HEK293 (cell line): Measurements from ENCODE around the gene CFAP157.

Experiments
- CTCF ChIA-PET: fragments of 350-600 bp; formaldehyde crosslinking; extraction: SDS; loops from one replicate; lab custom pipeline; 2021; ENCODE audit warnings: antibody characterized with exemption; lab: Yijun Ruan, JAX
- POLR2A ChIA-PET: fragments of 300-600 bp; formaldehyde crosslinking; extraction: SDS; loops from one replicate; lab custom pipeline; 2020; ENCODE audit warnings: antibody characterized with exemption, inconsistent platforms; lab: Yijun Ruan, JAX
- H3K27ac ChIP-seq: fragments of 200-500 bp; sonication (Bioruptor generic); 2 replicates; pipeline ENCODE4 v1.5.1; 2014; ENCODE audit warnings: low read depth, low read length, control low read depth, inconsistent platforms; ENCODE audit errors: extremely low read depth
- H3K36me3 ChIP-seq, 2 experiments: fragments of 200-500 bp in 1 of 2; sonication (Bioruptor generic) in 1 of 2; 1 replicate in 1 of 2; 2 replicates in 1 of 2; pipeline ENCODE4 v1.5.1; 2014 to 2017; ENCODE audit warnings: inconsistent platforms in 2 of 2, low read length in 2 of 2; ENCODE audit not compliant: control insufficient read depth in 2 of 2, insufficient read depth in 1 of 2
- H3K4me1 ChIP-seq: fragments of 200-500 bp; sonication (Bioruptor generic); 2 replicates; pipeline ENCODE4 v1.5.1; 2014; ENCODE audit warnings: mild to moderate bottlenecking, low read length, inconsistent platforms; ENCODE audit not compliant: control insufficient read depth, insufficient read depth
- H3K4me3 ChIP-seq: 2 replicates; pipeline ENCODE4 v1.5.1; 2011; ENCODE audit warnings: low read depth, mild to moderate bottlenecking, control low read depth, low read length, moderate library complexity
- H3K9me3 ChIP-seq: fragments of 200-500 bp; sonication (Bioruptor generic); 2 replicates; pipeline ENCODE4 v1.5.1; 2014; ENCODE audit warnings: low read depth, low read length, inconsistent platforms; ENCODE audit not compliant: control insufficient read depth, insufficient read depth
- EGR2 ChIP-seq: fragments of 450-650 bp; formaldehyde crosslinking; IDR thresholded peaks from 2 replicates; pipeline ENCODE4 v1.5.1; 2016; ENCODE audit warnings: low read depth, missing biosample characterization, missing genetic modification characterization
- GLI2 ChIP-seq: fragments of 450-650 bp; formaldehyde crosslinking; IDR thresholded peaks from 2 replicates; pipeline ENCODE4; 2017; ENCODE audit warnings: missing biosample characterization, missing genetic modification characterization, low read depth, borderline replicate concordance
- KLF1 ChIP-seq: fragments of 450-650 bp; formaldehyde crosslinking; IDR thresholded peaks from 2 replicates; pipeline ENCODE4 v1.5.1; 2016; ENCODE audit warnings: missing biosample characterization, missing genetic modification characterization
- SP7 ChIP-seq: fragments of 450-650 bp; formaldehyde crosslinking; IDR thresholded peaks from 2 replicates; pipeline ENCODE4 v1.5.1; 2016; ENCODE audit warnings: missing biosample characterization, missing genetic modification characterization
- TCF7L2 ChIP-seq: IDR thresholded peaks from 2 replicates; pipeline ENCODE4 v1.6.1; 2011; ENCODE audit warnings: low read depth, mild to moderate bottlenecking, inconsistent platforms, low read length, moderate library complexity, borderline replicate concordance
- ZBTB20 ChIP-seq: fragments of 450-650 bp; formaldehyde crosslinking; IDR thresholded peaks from 2 replicates; pipeline ENCODE4 v1.5.1; 2016; ENCODE audit warnings: missing biosample characterization, missing genetic modification characterization
- ZBTB8A ChIP-seq: fragments of 450-650 bp; formaldehyde crosslinking; IDR thresholded peaks from 2 replicates; pipeline ENCODE4 v1.5.1; 2016; ENCODE audit warnings: missing biosample characterization, missing genetic modification characterization
- ZFHX2 ChIP-seq: fragments of 450-650 bp; formaldehyde crosslinking; conservative IDR thresholded peaks from 2 replicates; pipeline ENCODE4 v1.5.1; 2016; ENCODE audit warnings: missing biosample characterization, missing genetic modification characterization
- ZIC2 ChIP-seq: fragments of 450-650 bp; formaldehyde crosslinking; IDR thresholded peaks from 2 replicates; pipeline ENCODE4 v1.5.1; 2016; ENCODE audit warnings: missing biosample characterization, missing genetic modification characterization
- ZNF138 ChIP-seq: fragments of 450-650 bp; formaldehyde crosslinking; IDR thresholded peaks from 2 replicates; pipeline ENCODE4 v1.5.1; 2016; ENCODE audit warnings: missing biosample characterization, missing genetic modification characterization, borderline replicate concordance
- ZNF292 ChIP-seq: fragments of 450-650 bp; formaldehyde crosslinking; IDR thresholded peaks from 2 replicates; pipeline ENCODE4 v1.5.1; 2016; ENCODE audit warnings: low read depth, missing biosample characterization, missing genetic modification characterization, borderline replicate concordance
- ZNF324 ChIP-seq: fragments of 450-650 bp; formaldehyde crosslinking; IDR thresholded peaks from 2 replicates; pipeline ENCODE4 v1.5.1; 2016; ENCODE audit warnings: missing biosample characterization, missing genetic modification characterization
- ZNF37A ChIP-seq: fragments of 450-650 bp; IDR thresholded peaks from 2 replicates; pipeline ENCODE4 v1.5.1; 2018; ENCODE audit warnings: missing biosample characterization, missing genetic modification characterization
- ZNF561 ChIP-seq: fragments of 450-650 bp; IDR thresholded peaks from 2 replicates; pipeline ENCODE4 v1.5.1; 2018; ENCODE audit warnings: missing biosample characterization, missing genetic modification characterization, borderline replicate concordance
- ZNF626 ChIP-seq: fragments of 450-650 bp; sonication (Bioruptor Pico); formaldehyde crosslinking; IDR thresholded peaks from 2 replicates; pipeline ENCODE4 v1.5.1; 2018; ENCODE audit warnings: missing biosample characterization, missing genetic modification characterization, inconsistent platforms
- ZNF660 ChIP-seq: fragments of 450-650 bp; IDR thresholded peaks from 2 replicates; pipeline ENCODE4 v1.5.1; 2018; ENCODE audit warnings: missing biosample characterization, mild to moderate bottlenecking, missing genetic modification characterization
- ZNF692 ChIP-seq: fragments of 450-650 bp; formaldehyde crosslinking; IDR thresholded peaks from 2 replicates; pipeline ENCODE4 v1.5.1; 2016; ENCODE audit warnings: missing biosample characterization, missing genetic modification characterization
- ZNF830 ChIP-seq: fragments of 450-650 bp; IDR thresholded peaks from 2 replicates; pipeline ENCODE4 v1.5.0; 2018; ENCODE audit warnings: missing biosample characterization, missing genetic modification characterization, low read depth, mild to moderate bottlenecking, moderate library complexity
- TF ChIP-seq, protein P1 (sequence below): fragments of 450-650 bp; IDR thresholded peaks from 2 replicates; pipeline ENCODE4 v1.5.1; 2018; ENCODE audit warnings: missing biosample characterization, missing genetic modification characterization
- TF ChIP-seq, protein P2 (sequence below): fragments of 450-650 bp; formaldehyde crosslinking; IDR thresholded peaks from 2 replicates; pipeline ENCODE4 v1.5.1; 2016; ENCODE audit warnings: missing biosample characterization, missing genetic modification characterization

The CFAP157 gene

DNA sequence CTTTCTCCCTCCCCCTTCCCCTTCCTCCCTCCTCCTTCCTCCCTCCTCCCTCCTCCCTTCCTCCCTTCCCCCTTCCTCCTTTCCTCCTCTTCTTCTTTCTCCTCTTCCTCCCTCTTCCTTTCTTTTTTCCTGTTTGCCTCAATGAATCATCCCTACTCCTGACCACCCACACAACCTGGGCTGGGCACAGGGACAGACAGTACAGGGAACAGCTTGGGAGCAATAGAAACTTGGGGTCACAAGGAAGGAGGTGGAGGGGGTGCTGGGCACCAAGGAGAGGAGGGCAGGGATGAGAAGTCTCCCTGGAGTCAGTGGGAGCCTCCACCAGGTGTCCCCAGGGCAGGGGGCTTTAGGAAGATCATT is 14.1 kb downstream of the CFAP157 start:
- H3K9me3 ChIP-seq = no peaks in the 10 kb centered on the region
- H3K4me3 ChIP-seq = no peak overlapping the region
- no peaks in the 10 kb centered on the region for H3K36me3 ChIP-seq
- H3K4me1 ChIP-seq = no peaks in the 10 kb centered on the region
- POLR2A ChIA-PET = no interaction called here
- TF ChIP-seq ZNF138 (tag by site-specific recombination) (no peak), ZFHX2 (tag by site-specific recombination) (peak; percentile 37; the same call in 1 of the 2 replicates), ZBTB20 (tag by site-specific recombination) (no peak), EGR2 (peak; percentile 38; the same call in 1 of the 2 replicates), ZIC2 (no peak)
- TF ChIP-seq, protein P1, sequence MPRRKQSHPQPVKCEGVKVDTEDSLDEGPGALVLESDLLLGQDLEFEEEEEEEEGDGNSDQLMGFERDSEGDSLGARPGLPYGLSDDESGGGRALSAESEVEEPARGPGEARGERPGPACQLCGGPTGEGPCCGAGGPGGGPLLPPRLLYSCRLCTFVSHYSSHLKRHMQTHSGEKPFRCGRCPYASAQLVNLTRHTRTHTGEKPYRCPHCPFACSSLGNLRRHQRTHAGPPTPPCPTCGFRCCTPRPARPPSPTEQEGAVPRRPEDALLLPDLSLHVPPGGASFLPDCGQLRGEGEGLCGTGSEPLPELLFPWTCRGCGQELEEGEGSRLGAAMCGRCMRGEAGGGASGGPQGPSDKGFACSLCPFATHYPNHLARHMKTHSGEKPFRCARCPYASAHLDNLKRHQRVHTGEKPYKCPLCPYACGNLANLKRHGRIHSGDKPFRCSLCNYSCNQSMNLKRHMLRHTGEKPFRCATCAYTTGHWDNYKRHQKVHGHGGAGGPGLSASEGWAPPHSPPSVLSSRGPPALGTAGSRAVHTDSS = peak; percentile 56; the same call in 1 of the 2 replicates
- H3K27ac ChIP-seq = no peak overlapping the region
- CTCF ChIA-PET = interaction anchor here (0.6 kb wide), 1 partner anchor 131 kb away, joined by 3 read pairs; no protein-coding TSS in a partner anchor

- CTCF ChIA-PET = interaction anchor here (1.1 to 1.3 kb wide), 3 partner anchors 12 to 105 kb away, joined by 4 to 7 read pairs (median 4); partner anchors contain the start of gene TOR2A
- Histone ChIP-seq H3K4me3 (no peak overlapping the region), H3K36me3 (no peaks in the 10 kb centered on the region), H3K4me1 (no peaks in the 10 kb centered on the region), H3K9me3 (no peaks in the 10 kb centered on the region), H3K27ac (no peak overlapping the region)
- POLR2A ChIA-PET = no interaction called here
- TF ChIP-seq ZNF292 (tag by site-specific recombination) (no peak), KLF1 (tag by site-specific recombination) (peak; percentile 87), SP7 (peak; percentile 39; the same call in 1 of the 2 replicates), GLI2 (no peak)
These were observed 14.6 kb downstream of the CFAP157 start for GRCh38 chr9:127721391-127721821.

DNA sequence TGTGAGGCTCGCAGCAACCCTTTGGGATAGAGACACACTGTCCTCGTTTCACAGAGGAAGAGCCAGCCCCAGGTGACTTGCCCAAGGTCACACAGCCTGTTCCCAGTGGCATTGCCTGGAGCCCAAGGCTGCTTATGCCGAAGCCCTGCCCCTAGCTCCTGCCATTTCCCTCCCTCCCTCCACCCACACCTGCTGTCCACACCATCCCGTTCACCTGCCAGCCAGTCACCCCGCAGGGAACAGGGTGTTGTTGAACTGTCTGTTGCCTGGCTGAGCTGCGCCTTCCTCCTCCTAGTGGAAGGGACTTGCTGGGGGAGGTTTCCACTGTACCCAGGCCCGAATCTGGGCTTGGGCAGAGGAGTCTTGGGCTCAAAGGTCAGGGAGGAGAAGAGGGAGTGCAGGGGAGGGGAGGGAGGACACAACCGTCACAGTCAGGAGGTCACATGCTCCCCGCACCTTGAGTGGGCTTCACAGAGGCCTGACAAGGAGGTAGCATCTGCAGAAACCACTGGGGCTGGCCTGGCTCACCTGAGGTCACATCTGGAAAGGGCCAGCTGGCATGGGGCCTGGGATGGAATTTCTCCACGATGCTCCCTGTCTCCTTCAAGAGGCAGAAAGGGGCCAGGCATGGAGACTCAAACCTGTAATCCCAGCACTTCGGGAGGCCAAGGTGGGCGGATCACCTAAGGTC is 15.4 kb downstream of the CFAP157 start:
- no peaks in the 10 kb centered on the region for H3K4me1 ChIP-seq
- TF ChIP-seq ZNF830 = no peak
- TF ChIP-seq, protein P2, sequence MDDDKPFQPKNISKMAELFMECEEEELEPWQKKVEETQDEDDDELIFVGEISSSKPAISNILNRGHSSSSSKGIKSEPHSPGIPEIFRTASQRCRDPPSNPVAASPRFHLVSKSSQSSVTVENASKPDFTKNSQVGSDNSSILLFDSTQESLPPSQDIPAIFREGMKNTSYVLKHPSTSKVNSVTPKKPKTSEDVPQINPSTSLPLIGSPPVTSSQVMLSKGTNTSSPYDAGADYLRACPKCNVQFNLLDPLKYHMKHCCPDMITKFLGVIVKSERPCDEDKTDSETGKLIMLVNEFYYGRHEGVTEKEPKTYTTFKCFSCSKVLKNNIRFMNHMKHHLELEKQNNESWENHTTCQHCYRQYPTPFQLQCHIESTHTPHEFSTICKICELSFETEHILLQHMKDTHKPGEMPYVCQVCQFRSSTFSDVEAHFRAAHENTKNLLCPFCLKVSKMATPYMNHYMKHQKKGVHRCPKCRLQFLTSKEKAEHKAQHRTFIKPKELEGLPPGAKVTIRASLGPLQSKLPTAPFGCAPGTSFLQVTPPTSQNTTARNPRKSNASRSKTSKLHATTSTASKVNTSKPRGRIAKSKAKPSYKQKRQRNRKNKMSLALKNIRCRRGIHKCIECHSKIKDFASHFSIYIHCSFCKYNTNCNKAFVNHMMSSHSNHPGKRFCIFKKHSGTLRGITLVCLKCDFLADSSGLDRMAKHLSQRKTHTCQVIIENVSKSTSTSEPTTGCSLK (tag by site-specific recombination) = no peak
- no peak for TF ChIP-seq ZNF561 (tag by site-specific recombination)
- no peak for TF ChIP-seq ZBTB8A (tag by site-specific recombination)
- TF ChIP-seq ZNF692 (tag by site-specific recombination) = no peak
- TF ChIP-seq TCF7L2 = no peak
- TF ChIP-seq ZNF37A (tag by site-specific recombination) = no peak
- no peak for TF ChIP-seq ZNF324 (tag by site-specific recombination)
- TF ChIP-seq ZNF626 (tag by site-specific recombination) = no peak
- no peak for TF ChIP-seq ZNF660 (tag by site-specific recombination)
- POLR2A ChIA-PET = no interaction called here
- no peaks in the 10 kb centered on the region for H3K9me3 ChIP-seq
- H3K36me3 ChIP-seq = no peaks in the 10 kb centered on the region
- H3K27ac ChIP-seq = no peak overlapping the region
- H3K4me3 ChIP-seq = no peak overlapping the region
- CTCF ChIA-PET = interaction anchor here (0.7 to 1.3 kb wide), 4 partner anchors 11 to 439 kb away, joined by 3 to 7 read pairs (median 4); partner anchors contain the start of gene TOR2A
